NCI-H526 treated with DMSO at 0.1 percent for 48 hours (cell line): ENCODE results near the gene ABCD4.
"Not testable (repeated sequence)": the region's sequence is repeated elsewhere in the genome, so short reads cannot be mapped to it uniquely, and the experiment has no call there.

Source experiments
- DNase-seq: peaks from one replicate; lab custom pipeline; 2025; lab: John Stamatoyannopoulos, UW

ABCD4 gene

GRCh38 chr14:74302634-74303569, at the start of gene ABCD4:
TSS of gene ABCD4 (minus strand) at chr14:74302934. CDS start at chr14:74302912, 22 bp downstream.
- peak; percentile 91 for DNase-seq

- DNase-seq = no peak
Observed at GRCh38 chr14:74350928-74351323, 48.2 kb upstream of the ABCD4 start.

GRCh38 chr14:74350211-74350927, 47.6 kb upstream of the ABCD4 start:
- DNase-seq = no peak

GRCh38 chr14:74349757-74350156, 47.0 kb upstream of the ABCD4 start:
- DNase-seq = peak; percentile 19

- DNase-seq = no peak
Observed at GRCh38 chr14:74348735-74349463, 46.2 kb upstream of the ABCD4 start.

GRCh38 chr14:74348241-74348734, 45.6 kb upstream of the ABCD4 start, which contains the start of gene VRTN:
TSS of gene VRTN (plus strand) at chr14:74348471. CDS start at chr14:74356784, 8,313 bp downstream.
- no peak for DNase-seq

GRCh38 chr14:74347795-74348100, 45.0 kb upstream of the ABCD4 start:
- no peak for DNase-seq

GRCh38 chr14:74347097-74347794, 44.5 kb upstream of the ABCD4 start:
- no peak for DNase-seq

- no peak for DNase-seq
Observed at GRCh38 chr14:74346341-74346740, 43.6 kb upstream of the ABCD4 start.

- no peak for DNase-seq
Observed at GRCh38 chr14:74333909-74334308, 31.2 kb upstream of the ABCD4 start.

- not testable (repeated sequence) for DNase-seq
Observed at GRCh38 chr14:74329950-74330552, 27.3 kb upstream of the ABCD4 start.

GRCh38 chr14:74326369-74327152, 23.8 kb upstream of the ABCD4 start:
- DNase-seq = peak; percentile 71

- DNase-seq = no peak
Observed at GRCh38 chr14:74325446-74325845, 22.7 kb upstream of the ABCD4 start.

GRCh38 chr14:74324931-74325361, 22.2 kb upstream of the ABCD4 start:
- peak; percentile 18 for DNase-seq

GRCh38 chr14:74314576-74314975, 11.8 kb upstream of the ABCD4 start:
- DNase-seq = no peak

GRCh38 chr14:74313601-74314000, 10.9 kb upstream of the ABCD4 start:
- DNase-seq = no peak

GRCh38 chr14:74312161-74312560, 9.4 kb upstream of the ABCD4 start:
- DNase-seq = no peak

GRCh38 chr14:74309125-74310022, 6.6 kb upstream of the ABCD4 start:
- DNase-seq = no peak

- DNase-seq = no peak
Observed at GRCh38 chr14:74308695-74309094, 6.0 kb upstream of the ABCD4 start.
